Stimulated activated CD8-positive, alpha-beta memory T cell treated with anti-CD3 and anti-CD28 coated beads, Interleukin-15, amount 100 ng/mL, for 1 hour (primary cell): ENCODE results near the gene TSPAN7.

Experiments
- DNase-seq: peaks from one replicate; pipeline ENCODE4 v3.0.0-alpha.2; 2020; ENCODE audit warnings: low read depth

The TSPAN7 gene

DNA sequence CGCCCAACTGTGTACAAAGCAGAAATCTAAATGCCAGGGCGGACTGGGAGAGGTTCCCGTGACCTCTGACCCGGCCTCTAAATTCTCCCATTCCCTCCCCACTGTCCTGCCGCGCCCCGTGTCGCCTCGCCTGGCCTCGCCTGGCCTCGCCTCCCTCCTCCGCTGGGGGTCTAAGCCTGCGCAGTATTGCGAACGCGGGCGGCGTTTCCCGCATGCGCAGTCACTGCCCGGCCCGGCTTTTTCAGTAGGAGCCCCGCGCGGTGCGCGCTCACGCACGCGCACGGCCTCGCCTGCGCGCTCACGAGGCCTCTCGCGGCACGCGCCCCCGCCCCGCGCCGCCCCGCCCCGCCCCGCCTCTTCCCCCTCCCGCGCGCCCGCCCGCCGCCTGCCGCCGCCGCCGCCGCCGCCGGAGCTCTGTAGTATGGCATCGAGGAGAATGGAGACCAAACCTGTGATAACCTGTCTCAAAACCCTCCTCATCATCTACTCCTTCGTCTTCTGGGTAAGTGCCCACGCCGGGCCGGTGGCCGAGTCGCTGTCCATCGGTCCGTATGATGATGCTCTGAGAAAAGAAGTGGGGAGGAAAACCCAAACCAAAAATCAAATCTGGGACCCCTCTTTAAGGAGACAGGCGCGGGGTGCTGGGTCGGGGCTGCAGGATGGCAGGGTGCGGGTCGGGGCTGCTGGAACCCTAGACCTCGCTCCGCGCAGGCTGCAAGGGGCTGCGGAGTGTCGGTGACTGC is at the start of gene TSPAN7:
Gene TSPAN7, plus strand, starts transcription at position 417 of the 743 bp plus-strand sequence. Its CDS starts 5 bp downstream, at position 422.
- peak; percentile 38 for DNase-seq

- DNase-seq, result no peak
These were observed 48.1 kb upstream of the TSPAN7 start for GRCh38 chrX:38513112-38513742.

DNA sequence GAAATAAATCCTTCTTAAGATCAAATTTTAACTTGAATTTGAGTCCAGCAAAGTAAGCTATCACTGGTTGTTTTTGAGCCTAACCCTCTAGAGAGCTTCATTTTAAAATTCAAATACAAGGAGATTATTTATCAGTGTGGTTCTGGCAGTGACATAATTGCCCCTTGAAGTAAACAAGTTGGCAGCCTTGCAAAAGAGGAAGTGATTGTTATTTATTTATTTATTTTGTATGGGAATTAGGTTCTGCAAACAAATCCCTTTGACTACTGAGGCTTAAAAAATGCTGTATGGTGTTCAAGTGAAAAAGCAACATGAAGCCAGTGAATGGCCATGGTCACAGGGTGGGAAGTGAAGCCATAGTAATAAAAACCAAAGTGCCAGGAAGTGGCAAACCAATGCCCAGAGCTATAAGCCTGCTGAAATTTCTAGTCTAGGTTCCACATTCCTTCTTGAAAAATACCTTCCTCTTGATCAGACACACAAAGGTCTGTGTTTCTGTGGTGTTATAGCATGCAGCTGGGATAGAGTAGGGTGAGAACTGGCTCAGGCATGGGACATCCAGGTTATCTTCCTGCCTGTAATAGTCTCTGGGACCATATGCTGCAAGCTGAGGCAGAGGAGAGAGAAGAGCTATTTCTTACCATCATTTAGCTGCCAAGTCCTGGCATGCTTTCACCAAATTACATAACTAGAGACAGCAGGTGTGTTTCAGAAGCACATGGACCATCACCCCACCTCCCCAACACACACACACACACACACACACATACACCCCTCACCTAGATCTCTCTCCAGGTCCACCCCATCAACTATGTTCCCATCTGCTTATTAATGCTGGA is 47.1 kb upstream of the TSPAN7 start:
- no peak for DNase-seq

GRCh38 chrX:38515291-38515690 is 46.1 kb upstream of the TSPAN7 start:
- no peak for DNase-seq

- DNase-seq, result no peak
These were observed 45.1 kb upstream of the TSPAN7 start for GRCh38 chrX:38516196-38516774.

DNA sequence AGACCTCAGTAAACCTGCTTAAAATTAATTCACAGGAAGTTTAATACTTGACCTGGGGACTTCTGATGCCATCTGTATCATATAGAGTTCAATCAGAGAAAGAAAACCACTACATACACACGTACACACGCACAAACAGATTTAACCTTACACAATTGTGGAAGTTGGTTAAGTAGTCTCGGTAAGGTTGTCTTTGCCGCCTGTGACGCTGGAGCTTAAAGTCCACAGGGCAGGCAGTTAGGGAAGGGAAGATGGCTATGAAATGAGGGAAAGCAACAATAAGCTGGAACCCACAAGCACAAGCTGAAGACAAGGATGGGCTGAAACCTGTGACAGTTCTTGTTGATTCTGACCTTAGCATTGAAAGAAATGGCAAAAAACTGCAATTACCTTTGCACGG is 41.7 kb upstream of the TSPAN7 start:
- DNase-seq, result no peak

DNA sequence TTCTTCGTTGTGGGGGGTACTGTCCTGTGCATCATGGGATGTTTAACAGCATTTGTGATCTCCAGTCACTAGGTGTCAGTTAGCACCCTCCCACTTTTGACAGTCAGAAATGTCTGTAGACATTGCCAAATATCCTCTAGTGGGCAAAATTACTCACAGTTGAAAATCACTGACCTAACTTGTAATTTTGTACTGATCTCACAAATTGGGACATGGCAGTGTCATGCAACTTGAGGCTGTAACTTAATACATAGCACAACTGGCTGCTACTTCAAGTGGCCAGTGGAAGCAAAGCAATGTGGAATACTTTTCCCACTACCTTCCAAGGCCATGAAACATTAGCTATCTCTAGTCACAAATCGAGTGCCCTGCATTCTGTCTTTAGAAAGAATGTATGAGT is 23.2 kb upstream of the TSPAN7 start:
- DNase-seq, result no peak

GRCh38 chrX:38539748-38540147 is 21.6 kb upstream of the TSPAN7 start:
- no peak for DNase-seq

GRCh38 chrX:38548508-38548907 is 12.8 kb upstream of the TSPAN7 start:
- no peak for DNase-seq

- DNase-seq, result no peak
These were observed 8.6 kb upstream of the TSPAN7 start for GRCh38 chrX:38552721-38553120.

DNA sequence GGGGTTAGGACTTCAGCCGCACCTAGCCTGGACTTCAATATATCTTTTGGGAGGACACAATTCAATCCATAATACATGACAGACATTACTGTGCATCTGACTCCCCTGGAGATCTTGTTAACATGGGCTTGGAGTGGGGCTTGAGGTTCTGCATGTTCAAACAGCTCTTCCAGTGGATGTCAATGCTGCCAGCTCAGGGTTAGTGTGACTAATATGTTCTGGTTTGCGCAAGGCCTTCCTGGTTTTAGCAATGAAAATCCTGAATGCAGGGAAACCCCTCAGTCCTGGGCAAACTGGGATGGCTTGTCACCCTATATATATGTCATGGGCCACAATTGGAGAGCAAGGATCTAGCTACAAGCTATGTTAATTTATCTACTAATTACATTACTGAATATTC is 2.7 kb upstream of the TSPAN7 start:
- DNase-seq, result no peak

GRCh38 chrX:38560776-38561125 is 591 bp upstream of the TSPAN7 start:
- no peak for DNase-seq

- no peak for DNase-seq
These were observed 793 bp downstream of the TSPAN7 start for GRCh38 chrX:38561951-38562719.

- no peak for DNase-seq
These were observed 1.7 kb downstream of the TSPAN7 start for GRCh38 chrX:38563030-38563429.

GRCh38 chrX:38570396-38570795 is 9.1 kb downstream of the TSPAN7 start:
- DNase-seq, result no peak

DNA sequence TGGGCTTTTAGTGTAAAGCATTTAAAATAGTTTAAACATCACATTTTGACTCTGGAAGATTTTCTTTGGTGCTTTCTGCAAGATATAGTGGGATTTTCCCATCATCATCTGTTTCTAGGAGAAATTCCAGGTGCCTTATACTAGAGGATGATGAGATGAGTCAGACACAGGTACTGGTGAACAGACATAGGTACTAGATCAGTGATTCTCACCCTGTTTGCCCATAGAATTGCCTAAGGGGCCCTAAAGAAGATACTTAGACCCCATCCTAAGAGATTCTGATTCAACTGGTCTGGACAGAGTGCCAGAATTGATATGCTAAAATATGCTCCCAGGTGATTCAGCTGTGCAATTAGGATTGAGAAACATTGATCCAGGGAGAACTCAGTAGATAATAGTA is 9.7 kb downstream of the TSPAN7 start:
- no peak for DNase-seq

GRCh38 chrX:38574858-38575257 is 13.5 kb downstream of the TSPAN7 start:
- DNase-seq, result no peak

- DNase-seq, result no peak
These were observed 14.5 kb downstream of the TSPAN7 start for GRCh38 chrX:38575888-38576287.

DNA sequence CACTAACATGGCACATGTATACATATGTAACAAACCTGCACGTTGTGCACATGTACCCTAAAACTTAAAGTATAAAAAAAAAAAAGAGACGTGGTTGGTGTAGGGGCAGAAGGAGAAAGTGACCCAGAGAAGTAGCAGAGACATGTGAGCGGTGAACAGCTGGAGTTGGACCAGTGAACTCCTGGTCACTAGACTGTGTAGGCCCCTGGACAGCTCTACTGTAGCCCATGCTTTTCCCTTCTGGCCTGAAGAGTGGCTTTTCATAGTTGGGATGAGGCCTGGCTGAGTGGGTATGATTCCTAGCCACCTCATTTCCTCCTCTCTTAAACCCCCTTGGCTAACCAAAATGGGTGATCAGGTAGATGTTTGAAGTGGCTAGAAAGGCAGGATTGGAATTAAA is 16.4 kb downstream of the TSPAN7 start:
- DNase-seq, result no peak

GRCh38 chrX:38578167-38578566 is 16.8 kb downstream of the TSPAN7 start:
- no peak for DNase-seq

DNA sequence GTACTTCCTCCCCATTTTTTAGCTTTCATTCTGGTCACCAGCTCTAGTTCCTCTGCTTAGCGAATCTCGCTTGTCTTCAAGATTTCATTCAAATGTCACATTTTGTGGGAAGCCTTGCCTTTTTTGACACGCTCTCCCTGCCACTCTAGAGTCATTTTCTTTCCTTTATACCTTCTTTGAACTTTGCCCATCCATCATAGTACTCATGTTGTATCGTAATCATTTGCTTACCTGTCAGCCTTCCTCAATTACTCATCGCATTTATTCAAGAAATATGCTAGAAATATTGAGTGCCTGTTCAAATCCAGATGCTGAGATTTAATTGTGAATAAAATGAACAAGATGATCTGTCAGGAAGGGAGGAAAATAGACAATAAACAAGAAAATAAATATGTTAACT is 21.8 kb downstream of the TSPAN7 start:
- no peak for DNase-seq

DNA sequence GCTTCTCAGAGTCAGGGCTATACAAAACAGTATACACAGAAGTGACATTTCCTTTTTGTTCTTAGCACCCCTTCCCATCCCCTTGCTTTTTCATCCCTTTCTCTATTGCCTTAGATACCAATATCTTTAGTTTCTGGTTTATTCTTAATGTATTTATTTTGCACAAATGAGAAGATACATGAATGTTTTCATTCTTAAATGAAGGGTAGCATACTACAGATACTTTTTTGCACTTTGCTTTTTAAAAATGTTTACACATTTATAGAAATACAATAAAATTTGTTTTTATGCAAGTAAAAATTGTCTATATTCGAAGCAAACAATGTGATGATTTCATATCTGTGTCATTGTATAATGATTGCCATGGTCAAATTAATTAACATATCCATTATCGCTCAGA is 33.1 kb downstream of the TSPAN7 start:
- DNase-seq, result no peak
